ENCODE measurements around the gene RPS6KA2. TPM values are rescaled to one million over a fixed set of nuclear protein-coding genes. Genes with fewer than 3 reads are reported as not detected.

The RPS6KA2 gene
- total RNA-seq, 4 donors from 2014 or later = 55.4 to 119 (median 76.4) TPM

- no peaks in the 10 kb centered on the region for H3K4me1 ChIP-seq
- no peak overlapping the region for H3K27ac ChIP-seq
Measured at GRCh38 chr6:166578536-166579236, 48.4 kb downstream of the RPS6KA2 start.

GRCh38 chr6:166575205-166575604 lies 51.8 kb downstream of the RPS6KA2 start:
- peak; percentile 82 for ATAC-seq
- 64 to 66% methylated on average over 5 to 11 of the region's 11 CpGs for WGBS, 2 donors (ENCODE audit: low coverage in 1 of 2)
- H3K4me1 ChIP-seq = peaks cover 0 to 8% (median 0%) of the 10 kb centered on the region in 3 donors

More at GRCh38 chr6:166578536-166579236, 48.4 kb downstream of the RPS6KA2 start:
- TF ChIP-seq POLR2A (IDR thresholded peaks at IDR 0.05) (no peak), POLR2AphosphoS5 (IDR thresholded peaks at IDR 0.05) (no peak), EP300 (IDR thresholded peaks at IDR 0.05) (no peak), CTCF (IDR thresholded peaks at IDR 0.05) (no peak)
- H3K27me3 ChIP-seq = no peaks in the 10 kb centered on the region
- ATAC-seq = no peak
- H3K9me3 ChIP-seq = peaks cover 0 to 8% (median 0%) of the 10 kb centered on the region in 3 donors
- peaks cover 0 to 5% of the 10 kb centered on the region in 2 donors for H3K36me3 ChIP-seq
- 87 to 97% methylated on average over 3 to 12 of the region's 15 CpGs for WGBS, 2 donors (ENCODE audit: low coverage in 1 of 2)
- no peak overlapping the region for H3K4me3 ChIP-seq

GRCh38 chr6:166573511-166574216 lies 53.4 kb downstream of the RPS6KA2 start:
- 90 to 94% methylated on average over 13 to 17 of the region's 18 CpGs for WGBS, 2 donors (ENCODE audit: low coverage in 1 of 2)
- TF ChIP-seq CTCF (IDR thresholded peaks at IDR 0.05) (no peak), POLR2A (IDR thresholded peaks at IDR 0.05) (no peak), POLR2AphosphoS5 (IDR thresholded peaks at IDR 0.05) (no peak), EP300 (IDR thresholded peaks at IDR 0.05) (no peak)
- Histone ChIP-seq H3K4me3 (no peak overlapping the region), H3K4me1 (peaks cover 0 to 8% (median 0%) of the 10 kb centered on the region in 3 donors), H3K9me3 (peaks cover 0 to 8% (median 0%) of the 10 kb centered on the region in 3 donors), H3K27me3 (no peaks in the 10 kb centered on the region), H3K27ac (no peak overlapping the region), H3K36me3 (peaks cover 0 to 5% of the 10 kb centered on the region in 2 donors)
- ATAC-seq = no peak

More at GRCh38 chr6:166575205-166575604, 51.8 kb downstream of the RPS6KA2 start:
- Histone ChIP-seq H3K4me3 (no peak overlapping the region), H3K36me3 (peaks cover 0 to 5% of the 10 kb centered on the region in 2 donors), H3K9me3 (peaks cover 0 to 8% (median 0%) of the 10 kb centered on the region in 3 donors), H3K27me3 (no peaks in the 10 kb centered on the region), H3K27ac (peak overlapping the region in 3 of 4 donors; percentile 55 to 58 (median 55))
- TF ChIP-seq POLR2AphosphoS5 (IDR thresholded peaks at IDR 0.05) (peak; percentile 41), CTCF (IDR thresholded peaks at IDR 0.05) (no peak), POLR2A (IDR thresholded peaks at IDR 0.05) (no peak), EP300 (IDR thresholded peaks at IDR 0.05) (no peak)

GRCh38 chr6:166572370-166573261 lies 54.4 kb downstream of the RPS6KA2 start:
- 50 to 83% methylated on average over 1 to 2 of the region's 18 CpGs for WGBS, 2 donors (ENCODE audit: low coverage in 1 of 2)
- no peak overlapping the region for H3K4me3 ChIP-seq
- H3K9me3 ChIP-seq = peaks cover 0 to 8% (median 0%) of the 10 kb centered on the region in 3 donors
- H3K27me3 ChIP-seq = no peaks in the 10 kb centered on the region
- ATAC-seq = peak; percentile 42
- peaks cover 0 to 5% of the 10 kb centered on the region in 2 donors for H3K36me3 ChIP-seq
- H3K27ac ChIP-seq = no peak overlapping the region
- TF ChIP-seq EP300 (IDR thresholded peaks at IDR 0.05) (no peak), POLR2AphosphoS5 (IDR thresholded peaks at IDR 0.05) (no peak), POLR2A (IDR thresholded peaks at IDR 0.05) (no peak), CTCF (IDR thresholded peaks at IDR 0.05) (no peak)
- H3K4me1 ChIP-seq = peaks cover 0 to 8% (median 0%) of the 10 kb centered on the region in 3 donors

Measured in gastroesophageal sphincter (tissue), 4 donors.